Astrocyte of the cerebellum (primary cell): ENCODE results near the gene NCBP2.

Experiments used
- DNase-seq: peaks from one replicate; pipeline ENCODE4 v3.0.0-alpha.2; 2011; ENCODE audit warnings: low read depth
- H3K4me3 ChIP-seq: 2 replicates; pipeline ENCODE4 v1.5.1; 2011; ENCODE audit warnings: mild to moderate bottlenecking, low read depth, low read length, moderate library complexity
- CTCF ChIP-seq: IDR thresholded peaks from 2 replicates; pipeline ENCODE4 v1.5.1; 2012; ENCODE audit warnings: low read length, low read depth, moderate library complexity, mild to moderate bottlenecking; ENCODE audit errors: missing control alignments
- in situ Hi-C: cut with HindIII; loops from 2 replicates; pipeline ENCODE4 v1.10.0; 2017; ENCODE audit warnings: low sequenced_read_pairs

The NCBP2 gene

GRCh38 chr3:196889844-196890708 lies 52.3 kb downstream of the NCBP2 start:
- TF ChIP-seq CTCF, result no peak
- DNase-seq, result no peak
- in situ Hi-C loops, result no loop called here
- no peak overlapping the region for H3K4me3 ChIP-seq

DNA sequence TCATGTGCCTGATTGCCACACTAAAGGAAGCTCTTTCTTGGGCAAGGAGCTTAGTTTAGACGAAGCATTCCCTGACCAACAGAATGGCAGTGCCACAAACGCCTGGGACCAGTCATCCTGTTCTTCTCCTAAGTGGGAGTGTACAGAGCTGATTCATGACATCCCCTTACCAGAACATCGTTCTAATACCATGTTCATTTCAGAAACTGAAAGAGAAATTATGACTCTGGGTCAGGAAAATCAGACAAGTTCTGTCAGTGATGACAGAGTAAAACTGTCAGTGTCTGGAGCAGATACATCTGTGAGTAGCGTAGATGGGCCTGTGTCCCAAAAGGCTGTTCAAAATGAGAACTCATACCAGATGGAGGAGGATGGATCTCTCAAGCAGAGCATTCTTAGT lies 56.2 kb downstream of the NCBP2 start:
- no peak for DNase-seq
- no peak for TF ChIP-seq CTCF
- no peak overlapping the region for H3K4me3 ChIP-seq
- in situ Hi-C loops, result no loop called here
